ENCODE results near the gene THOC1. TPM values are rescaled to one million over a fixed set of nuclear protein-coding genes. Genes with fewer than 3 reads are reported as not detected.
A peak's percentile ranks its signal among the peaks of the same experiment; 100 is the strongest.
"Not testable (repeated sequence)": the region's sequence is repeated elsewhere in the genome, so short reads cannot be mapped to it uniquely, and the experiment has no call there.

Gene THOC1
- total RNA-seq, result 12.4 TPM
- long read RNA-seq, transcript THOC1-201 (21 exons, 2,087 nt), result major isoform, 6 of 10 reads
- long read RNA-seq, partial matches to known transcripts, result 1 of 10 reads
- long read RNA-seq, other reads (novel, unspliced or antisense), result 3 of 10 reads

DNA sequence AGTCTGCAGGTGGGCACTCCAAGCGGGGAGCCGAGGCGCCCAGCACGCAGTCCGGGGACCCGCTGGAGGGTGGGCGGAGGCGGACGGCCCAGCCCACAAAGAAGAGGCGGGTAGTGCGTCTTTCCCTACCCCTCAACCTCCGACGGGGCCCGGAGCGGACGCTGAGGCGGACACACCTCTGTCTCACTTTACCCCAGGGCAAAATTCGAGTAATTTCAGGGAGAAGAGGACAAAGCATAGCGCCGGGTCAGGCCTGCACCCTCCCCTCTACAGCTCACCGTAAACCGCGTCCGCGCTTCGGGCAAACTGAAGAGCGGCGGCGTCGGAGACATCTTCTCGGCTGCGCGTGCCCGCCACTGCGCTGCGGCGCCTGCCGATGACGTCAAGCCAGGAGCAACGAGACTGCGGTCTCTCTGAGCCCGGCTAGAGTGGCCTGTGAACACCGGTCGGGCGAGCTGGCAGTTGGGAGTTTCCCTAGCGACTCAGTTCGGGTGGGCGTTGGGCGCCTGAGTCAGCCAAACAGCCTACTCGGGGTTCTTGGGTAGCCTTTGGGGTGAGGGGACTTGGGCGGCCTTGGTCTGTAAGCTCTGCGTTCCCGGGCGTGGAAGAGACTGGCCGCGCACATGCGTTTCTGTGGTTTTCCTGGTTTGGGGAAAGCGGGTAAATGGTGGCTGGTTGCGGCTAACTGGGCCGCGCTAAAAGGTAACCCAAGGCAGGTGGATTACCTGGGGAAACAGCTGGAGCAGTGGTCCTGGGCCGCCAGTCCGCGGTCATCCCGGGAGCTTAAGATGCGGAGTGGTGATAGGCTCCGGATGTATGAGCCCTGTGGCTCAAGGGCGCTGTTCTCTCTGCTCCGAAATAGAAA lies at the start of gene THOC1:
Gene THOC1 (minus strand): TSS at position 360 of the 865 bp plus-strand sequence. CDS start 28 bp downstream, at position 332.
- intact Hi-C loops (cut with micrococcal nuclease), result no loop called here
- DNase-seq, result peak; percentile 95
- peak; percentile 99 for ATAC-seq

- intact Hi-C loops (cut with micrococcal nuclease), result no loop called here
- ATAC-seq, result no peak
- DNase-seq, result no peak
These were observed 49.8 kb upstream of the THOC1 start for GRCh38 chr18:317618-318017.

- intact Hi-C loops (cut with micrococcal nuclease), result no loop called here
- DNase-seq, result no peak
- no peak for ATAC-seq
These were observed 48.5 kb upstream of the THOC1 start for GRCh38 chr18:316393-316792.

- intact Hi-C loops (cut with micrococcal nuclease), result no loop called here
- DNase-seq (no peak), ATAC-seq (no peak)
These were observed 46.1 kb upstream of the THOC1 start for GRCh38 chr18:313931-314330.

DNA sequence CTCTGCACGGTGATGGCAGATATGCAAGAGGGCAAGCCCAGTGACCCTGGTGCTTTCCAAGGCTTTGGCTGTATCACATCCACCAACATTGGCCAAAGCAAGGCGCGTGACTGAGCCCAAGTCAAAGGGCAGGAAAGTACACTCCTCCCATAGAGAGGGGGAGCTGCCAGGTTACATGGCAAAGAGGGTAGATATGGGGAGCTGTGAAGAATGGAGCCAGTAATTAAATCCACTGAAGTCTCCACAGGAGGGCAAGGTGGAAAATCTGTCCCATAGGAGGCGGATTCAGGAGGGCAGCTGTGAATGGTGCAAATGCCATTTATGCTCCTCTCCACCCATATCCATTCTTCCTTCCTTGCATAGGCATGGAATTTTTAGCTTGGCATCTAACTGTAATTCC lies 44.6 kb upstream of the THOC1 start:
- intact Hi-C loops (cut with micrococcal nuclease), result no loop called here
- DNase-seq (no peak), ATAC-seq (no peak)

GRCh38 chr18:310042-310441 lies 42.2 kb upstream of the THOC1 start:
- ATAC-seq, result no peak
- intact Hi-C loops (cut with micrococcal nuclease), result no loop called here
- no peak for DNase-seq

DNA sequence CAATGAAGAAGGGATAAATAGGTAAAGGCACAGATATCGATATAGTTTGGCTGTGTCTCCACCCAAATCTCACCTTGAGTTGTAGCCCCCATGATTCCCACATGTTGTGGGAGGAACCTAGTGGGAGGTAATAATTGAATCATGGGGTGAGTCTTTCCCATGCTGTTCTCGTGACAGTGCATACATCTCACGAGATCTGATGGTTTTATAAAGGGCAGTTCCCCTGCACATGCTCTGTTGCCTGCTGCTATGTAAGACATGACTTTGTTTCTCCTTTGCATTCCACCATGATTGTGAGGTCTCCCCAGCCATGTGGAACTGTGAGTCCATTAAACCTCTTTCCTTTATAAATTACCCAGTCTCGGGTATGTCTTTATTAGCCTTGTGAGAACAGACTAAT lies 40.2 kb upstream of the THOC1 start:
- intact Hi-C loops (cut with micrococcal nuclease), result not testable (repeated sequence)

DNA sequence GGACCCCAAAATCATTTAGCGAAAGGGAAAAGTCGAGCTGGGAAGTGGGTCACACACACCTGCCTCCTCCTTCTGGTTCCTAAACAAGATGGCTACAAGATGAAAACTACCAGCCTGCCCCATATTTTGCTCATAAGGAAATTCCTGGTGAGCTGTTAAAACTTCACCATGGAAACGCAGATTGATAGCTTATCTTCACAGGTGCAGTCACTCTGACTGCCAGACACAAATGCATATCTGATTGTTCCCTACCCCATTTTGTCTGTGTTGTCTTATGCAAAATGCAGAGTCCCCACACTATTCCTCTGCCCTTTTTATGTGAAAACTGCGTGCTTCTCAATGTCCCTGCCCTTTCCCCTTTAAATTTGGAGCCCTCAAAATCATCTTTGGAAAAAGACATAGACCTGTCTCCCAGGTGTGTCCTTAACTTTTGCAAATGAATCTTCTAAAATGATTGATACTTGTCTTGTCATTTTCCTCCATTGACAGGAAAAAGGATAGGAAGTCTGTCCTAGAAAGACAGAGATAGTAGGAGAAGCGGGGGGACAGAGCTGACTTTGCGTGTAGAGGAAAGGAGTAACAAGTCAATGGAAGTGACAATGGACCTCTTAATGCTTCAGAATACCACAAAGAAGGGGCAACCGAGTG lies 38.9 kb upstream of the THOC1 start:
- ATAC-seq (no peak), DNase-seq (no peak)
- intact Hi-C loops (cut with micrococcal nuclease), result no loop called here

More for the DNA sequence above, 40.2 kb upstream of the THOC1 start:
- not testable (repeated sequence) for DNase-seq, ATAC-seq

DNA sequence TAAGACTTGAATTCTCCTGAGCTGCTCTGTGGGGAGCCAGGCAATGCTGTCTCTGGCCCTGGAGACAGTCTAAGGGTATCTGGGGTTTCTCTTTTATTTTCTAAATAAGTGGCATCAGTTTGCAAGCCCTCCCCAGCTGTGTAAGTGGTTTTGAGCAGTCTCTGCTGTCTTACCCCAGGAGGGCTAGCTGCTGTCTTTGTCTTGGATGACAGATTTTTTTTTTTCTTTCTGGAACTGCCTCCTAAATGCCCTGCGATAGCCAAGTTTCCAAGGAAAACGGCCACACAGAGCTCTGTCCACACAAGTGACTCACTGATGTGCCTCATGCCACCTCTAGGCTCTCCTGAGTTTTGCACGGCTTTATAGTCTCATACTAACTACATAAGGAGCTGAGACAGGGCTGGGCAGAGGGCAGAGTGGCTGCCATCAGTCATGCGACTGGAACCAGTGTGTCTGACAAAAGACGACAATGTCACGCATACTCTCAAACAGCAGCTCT lies 37.2 kb upstream of the THOC1 start:
- DNase-seq (no peak), ATAC-seq (no peak)
- intact Hi-C loops (cut with micrococcal nuclease), result no loop called here

GRCh38 chr18:303607-304006 lies 35.8 kb upstream of the THOC1 start:
- ATAC-seq (no peak), DNase-seq (no peak)
- intact Hi-C loops (cut with micrococcal nuclease), result no loop called here

DNA sequence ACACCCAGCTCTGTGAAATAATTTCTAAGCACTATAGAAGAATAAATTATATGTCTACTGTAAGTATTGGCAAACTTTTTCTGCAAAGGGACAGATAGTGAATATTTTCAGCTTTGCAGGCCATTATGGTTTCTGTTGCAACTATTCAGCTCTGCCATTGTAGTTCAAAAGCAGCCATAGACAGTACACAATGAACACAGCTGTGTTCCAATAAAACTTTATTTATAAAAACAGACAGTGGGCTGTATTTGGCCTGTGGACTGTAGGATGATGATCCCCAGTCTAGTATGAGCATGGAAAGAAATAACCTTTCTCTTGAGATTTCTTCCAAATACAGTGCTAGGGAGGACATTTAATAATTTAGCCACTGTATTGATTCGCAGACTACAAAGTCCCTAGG lies 35.2 kb upstream of the THOC1 start:
- intact Hi-C loops (cut with micrococcal nuclease), result no loop called here
- DNase-seq (no peak), ATAC-seq (no peak)

DNA sequence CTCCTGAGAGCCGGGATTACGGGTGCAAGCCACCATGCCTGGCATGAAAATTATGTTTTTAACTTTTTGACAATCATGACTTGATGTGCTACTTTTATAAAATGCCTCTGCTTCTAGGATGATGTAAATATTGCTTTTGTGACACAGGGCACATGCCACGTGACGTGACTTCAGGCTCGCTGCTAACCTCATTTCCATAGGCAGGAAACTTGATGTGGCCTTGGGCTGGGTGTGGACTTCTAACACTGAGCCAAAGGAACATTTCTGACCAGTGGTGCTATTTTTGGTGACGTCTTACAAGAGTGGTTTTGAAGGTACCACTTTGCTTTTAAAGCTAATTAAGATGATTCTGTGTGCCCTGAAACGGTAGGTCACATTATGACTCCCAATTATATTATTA lies 34.2 kb upstream of the THOC1 start:
- intact Hi-C loops (cut with micrococcal nuclease), result no loop called here
- peak; percentile 18 for ATAC-seq
- DNase-seq, result no peak

DNA sequence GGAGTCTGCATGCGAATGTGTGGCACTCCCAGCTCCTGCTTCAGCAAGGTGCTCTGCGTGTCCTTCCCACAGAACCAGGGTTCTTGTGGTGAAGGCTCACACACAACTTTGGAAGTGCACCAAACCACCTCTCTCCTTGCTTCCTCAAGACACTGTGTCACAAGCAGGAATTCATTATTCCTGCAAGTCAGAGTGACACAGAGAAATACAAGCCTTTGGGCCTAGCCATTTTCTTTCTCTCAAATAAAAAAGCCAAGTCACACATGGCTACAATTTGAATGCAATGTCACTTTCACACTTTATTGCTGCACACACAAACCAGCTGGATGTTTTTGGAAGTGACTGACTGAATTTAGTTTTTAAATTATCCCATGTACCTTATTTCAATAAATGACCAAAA lies 30.1 kb upstream of the THOC1 start:
- intact Hi-C loops (cut with micrococcal nuclease), result no loop called here
- ATAC-seq (no peak), DNase-seq (no peak)

DNA sequence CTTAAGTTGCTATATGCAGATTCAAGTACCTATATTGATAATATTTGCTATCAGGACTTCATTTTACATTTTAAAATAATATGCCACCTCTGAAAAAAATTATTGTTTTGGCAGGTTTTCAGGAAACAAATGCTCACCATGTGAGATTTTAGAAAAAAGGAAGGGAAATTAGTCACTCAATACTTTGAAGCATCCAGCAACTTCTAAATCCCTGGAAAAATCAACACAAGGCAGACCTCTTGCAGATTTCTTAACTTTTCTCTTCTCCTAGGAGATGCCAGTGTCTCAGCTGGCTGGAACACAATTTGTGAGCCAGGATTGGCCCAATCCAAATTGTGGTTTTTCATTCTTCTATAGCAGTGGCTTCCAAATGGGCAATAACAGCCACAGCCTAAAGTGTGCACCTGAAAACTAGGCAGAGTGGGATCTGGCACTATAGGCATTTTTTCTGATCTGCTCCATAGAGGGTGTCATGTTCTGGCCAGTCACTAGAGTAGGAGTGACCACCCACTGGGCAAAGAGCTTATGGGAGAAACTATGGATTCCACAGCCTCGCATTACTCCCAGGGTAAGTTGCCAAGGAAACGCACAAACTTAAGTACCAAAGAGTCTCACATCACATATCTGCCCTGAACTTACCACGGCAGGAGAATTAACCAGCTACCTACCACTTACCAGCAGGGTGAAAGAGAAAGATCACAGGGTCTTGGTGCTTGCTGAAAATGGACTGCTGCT lies 28.1 kb upstream of the THOC1 start:
- ATAC-seq, result no peak
- DNase-seq, result no peak
- intact Hi-C loops (cut with micrococcal nuclease), result no loop called here

DNA sequence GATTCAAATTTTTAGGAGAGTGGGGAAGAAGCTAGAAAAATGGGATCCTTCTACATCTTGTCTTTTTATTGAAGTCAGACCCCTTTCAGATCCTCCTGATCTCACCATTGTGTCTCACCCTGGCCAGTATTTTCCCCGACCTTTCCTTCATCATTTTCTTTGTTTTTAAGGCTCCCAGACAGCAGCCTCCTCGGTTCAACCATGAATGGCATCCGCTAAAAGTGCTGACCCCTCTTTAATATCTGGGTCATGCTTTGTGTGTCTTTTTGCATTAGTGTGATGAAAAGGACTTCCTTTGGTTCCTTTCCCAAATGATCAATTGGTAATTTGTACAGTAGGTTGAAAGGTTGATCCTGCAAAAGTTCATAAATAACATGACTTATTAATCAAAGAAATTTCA lies 26.7 kb upstream of the THOC1 start:
- DNase-seq, result no peak
- intact Hi-C loops (cut with micrococcal nuclease), result no loop called here
- no peak for ATAC-seq

DNA sequence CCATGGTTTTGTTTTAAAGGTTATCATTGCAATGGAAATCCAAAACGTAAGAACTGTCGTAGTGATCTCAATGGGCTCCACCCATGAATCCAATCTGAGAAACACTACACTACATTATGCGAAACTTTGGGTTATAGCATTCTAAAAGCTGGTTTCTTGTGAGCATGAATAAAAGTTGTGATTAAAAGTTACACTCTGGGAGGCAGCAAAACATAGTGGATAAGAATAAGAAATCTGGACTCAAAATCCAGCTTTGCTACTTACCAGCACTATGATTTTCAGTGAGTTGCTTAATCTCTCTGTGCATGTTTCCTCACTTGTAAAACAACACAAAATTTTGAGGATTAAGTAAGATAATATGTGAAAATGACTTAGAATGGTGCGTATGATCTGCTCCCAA lies 25.7 kb upstream of the THOC1 start:
- ATAC-seq (peak; percentile 53), DNase-seq (no peak)
- intact Hi-C loops (cut with micrococcal nuclease), result no loop called here

- DNase-seq (no peak), ATAC-seq (no peak)
- intact Hi-C loops (cut with micrococcal nuclease), result no loop called here
These were observed 24.4 kb upstream of the THOC1 start for GRCh38 chr18:292271-292670.

- DNase-seq, ATAC-seq: not testable (repeated sequence)
- intact Hi-C loops (cut with micrococcal nuclease), result loop anchor here (5.0 kb wide), 1 partner anchor 327 kb away; no protein-coding TSS in a partner anchor
These were observed 22.1 kb upstream of the THOC1 start for GRCh38 chr18:289970-290369.

DNA sequence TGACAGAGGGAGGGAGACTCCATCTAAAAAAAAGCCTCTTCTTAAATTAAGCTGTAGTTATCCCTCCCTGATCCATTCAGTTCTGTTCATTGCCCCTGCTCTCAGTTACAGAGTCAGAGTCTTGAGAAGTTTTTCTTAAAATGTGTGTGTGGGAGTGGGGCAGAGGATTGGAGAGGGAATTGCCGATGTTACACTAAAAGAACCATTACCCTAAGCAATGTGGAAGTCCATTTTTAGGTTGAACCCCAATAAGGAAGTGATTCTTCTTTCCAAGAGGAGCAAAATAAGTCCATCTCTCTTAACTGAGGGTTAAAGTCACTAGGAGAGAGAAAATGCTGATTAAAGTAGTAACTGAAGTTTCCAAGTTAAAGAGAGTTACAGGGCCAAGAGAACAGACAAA lies 21.2 kb upstream of the THOC1 start:
- intact Hi-C loops (cut with micrococcal nuclease), result loop anchor here (5.0 kb wide), 1 partner anchor 328 kb away; no protein-coding TSS in a partner anchor
- ATAC-seq (no peak), DNase-seq (no peak)

Data from left ventricle myocardium superior (tissue), 1 donor.